K562 (cell line): Measurements from ENCODE around the gene KRTAP4-12.

Experiments
- SMC3 ChIP-seq: conservative IDR thresholded peaks from 2 replicates; pipeline ENCODE4 v1.6.1; 2011; ENCODE audit warnings: low read depth, low read length, improper control_type of control experiment; ENCODE audit not compliant: insufficient read depth
- ZNF124 ChIP-seq: sonication (generic); formaldehyde crosslinking; IDR thresholded peaks from 2 replicates; pipeline ENCODE4 v1.8.1; 2022; ENCODE audit warnings: missing genetic modification reagents

DNA sequence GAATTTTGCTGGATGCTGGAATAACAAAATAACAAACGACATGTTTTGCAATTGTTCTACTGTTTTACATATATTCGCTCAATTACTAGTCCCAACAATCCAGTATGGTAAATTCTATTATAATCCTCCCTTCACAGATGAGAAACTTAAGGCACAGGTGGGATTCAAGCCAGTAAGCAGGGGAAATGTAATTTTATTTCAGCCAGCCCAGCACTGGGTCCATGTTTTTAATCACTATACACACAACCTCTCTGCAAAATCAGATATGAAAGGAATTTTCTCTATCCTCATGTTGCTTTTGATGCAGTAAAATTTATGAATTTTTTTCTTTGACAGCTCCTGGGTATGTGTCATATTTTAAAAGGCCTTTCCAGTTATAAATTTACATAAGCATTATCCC, 21.3 kb upstream of the KRTAP4-12 start:
- no peak for TF ChIP-seq SMC3
- TF ChIP-seq ZNF124 (CRISPR knock-in tag) = no peak
